AG10803 (cell line): ENCODE measurements around the gene DMBX1.

Experiments
- DNase-seq: peaks from one replicate; pipeline ENCODE4 v3.0.0; 2010; ENCODE audit warnings: low read depth
- H3K4me3 ChIP-seq: 2 replicates; pipeline ENCODE4 v1.5.1; 2011; ENCODE audit warnings: mild to moderate bottlenecking, low read length, control low read depth
- TF ChIP-seq, protein P1 (sequence below): conservative IDR thresholded peaks from 2 replicates; pipeline ENCODE4 v1.5.1; 2011; ENCODE audit warnings: mild to moderate bottlenecking, low read length, control low read depth, inconsistent platforms

The DMBX1 gene

DNA sequence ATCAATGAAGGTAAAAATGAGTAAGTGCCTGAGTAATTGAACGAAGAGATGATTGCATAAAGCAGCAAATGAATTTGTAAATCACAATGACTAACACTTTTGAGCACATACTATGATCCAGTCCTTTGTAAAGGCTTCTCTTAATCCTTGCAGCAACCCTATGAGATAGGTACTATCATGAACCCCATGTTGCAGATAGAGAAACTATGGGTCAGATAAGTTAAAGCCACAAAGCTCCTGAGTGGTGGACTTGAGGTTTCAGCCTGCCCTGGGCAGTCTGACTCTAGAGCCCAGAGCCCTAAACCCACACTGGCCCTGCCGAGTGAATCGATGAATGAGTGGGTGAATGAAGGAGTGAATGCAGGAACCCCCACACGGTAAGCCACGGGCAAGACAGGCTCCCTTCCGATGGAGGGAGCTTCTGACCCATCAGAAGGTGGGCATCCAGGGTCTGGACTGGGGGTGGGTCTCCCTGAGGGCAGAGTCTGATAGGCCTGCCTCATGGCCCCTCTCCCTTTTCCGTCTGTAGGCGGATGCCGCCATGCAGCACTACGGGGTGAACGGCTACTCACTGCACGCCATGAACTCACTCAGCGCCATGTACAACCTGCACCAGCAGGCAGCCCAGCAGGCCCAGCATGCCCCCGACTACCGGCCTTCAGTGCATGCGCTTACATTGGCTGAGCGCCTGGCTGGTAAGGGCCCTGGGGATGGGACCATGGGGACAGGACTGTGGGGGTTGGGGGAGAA lies 17.0 kb downstream of the DMBX1 start:
- H3K4me3 ChIP-seq: no peak overlapping the region
- TF ChIP-seq, protein P1, sequence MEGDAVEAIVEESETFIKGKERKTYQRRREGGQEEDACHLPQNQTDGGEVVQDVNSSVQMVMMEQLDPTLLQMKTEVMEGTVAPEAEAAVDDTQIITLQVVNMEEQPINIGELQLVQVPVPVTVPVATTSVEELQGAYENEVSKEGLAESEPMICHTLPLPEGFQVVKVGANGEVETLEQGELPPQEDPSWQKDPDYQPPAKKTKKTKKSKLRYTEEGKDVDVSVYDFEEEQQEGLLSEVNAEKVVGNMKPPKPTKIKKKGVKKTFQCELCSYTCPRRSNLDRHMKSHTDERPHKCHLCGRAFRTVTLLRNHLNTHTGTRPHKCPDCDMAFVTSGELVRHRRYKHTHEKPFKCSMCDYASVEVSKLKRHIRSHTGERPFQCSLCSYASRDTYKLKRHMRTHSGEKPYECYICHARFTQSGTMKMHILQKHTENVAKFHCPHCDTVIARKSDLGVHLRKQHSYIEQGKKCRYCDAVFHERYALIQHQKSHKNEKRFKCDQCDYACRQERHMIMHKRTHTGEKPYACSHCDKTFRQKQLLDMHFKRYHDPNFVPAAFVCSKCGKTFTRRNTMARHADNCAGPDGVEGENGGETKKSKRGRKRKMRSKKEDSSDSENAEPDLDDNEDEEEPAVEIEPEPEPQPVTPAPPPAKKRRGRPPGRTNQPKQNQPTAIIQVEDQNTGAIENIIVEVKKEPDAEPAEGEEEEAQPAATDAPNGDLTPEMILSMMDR: no peak
- DNase-seq: no peak

DNA sequence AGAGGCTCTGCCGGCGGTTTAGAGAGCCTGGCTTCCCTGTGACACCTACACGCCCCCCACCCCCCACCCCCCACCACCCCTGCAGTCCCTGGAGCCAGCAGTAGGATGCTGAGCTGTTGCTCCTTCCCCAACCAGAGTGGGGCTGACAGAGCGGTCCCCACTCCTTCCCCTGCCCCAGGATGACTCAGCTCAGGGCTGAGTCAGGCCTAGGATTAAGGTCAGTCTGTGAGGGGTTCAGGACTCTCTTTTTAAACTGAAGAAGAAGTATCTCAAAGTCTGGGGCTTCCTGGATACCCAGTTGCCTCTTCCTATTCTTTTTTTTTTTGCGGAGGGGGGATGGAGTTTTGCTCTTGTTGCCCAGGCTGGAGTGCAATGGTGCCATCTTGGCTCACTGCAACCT lies 19.1 kb downstream of the DMBX1 start:
- TF ChIP-seq, protein P1: no peak
- DNase-seq: no peak
- H3K4me3 ChIP-seq: no peak overlapping the region

DNA sequence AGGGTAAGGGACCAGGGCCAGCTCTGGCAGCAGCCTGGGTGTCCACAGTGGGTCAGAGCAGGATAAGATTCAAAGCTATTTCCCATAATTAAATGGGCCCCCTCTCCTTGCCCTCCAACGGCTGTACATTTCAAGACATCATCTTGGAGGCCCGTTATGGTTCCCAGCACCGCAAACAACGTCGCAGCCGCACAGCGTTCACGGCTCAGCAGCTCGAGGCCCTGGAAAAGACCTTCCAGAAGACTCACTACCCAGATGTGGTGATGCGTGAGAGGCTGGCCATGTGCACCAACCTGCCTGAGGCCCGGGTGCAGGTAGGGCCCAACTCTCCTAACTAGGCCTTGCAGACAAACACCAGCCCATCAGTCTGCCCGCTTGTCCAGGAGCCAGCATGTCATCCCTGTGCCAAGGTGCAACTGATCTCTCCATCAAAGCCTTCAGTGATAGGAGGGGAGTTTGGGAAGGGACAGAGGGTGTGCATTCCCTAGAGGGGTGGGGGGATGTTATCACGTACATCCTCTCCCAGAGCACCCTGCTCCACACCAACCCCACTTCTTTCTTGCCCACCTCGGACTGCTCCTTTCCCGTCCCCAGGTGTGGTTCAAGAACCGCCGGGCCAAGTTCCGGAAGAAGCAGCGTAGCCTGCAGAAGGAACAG lies 20.8 kb downstream of the DMBX1 start:
- no peak for DNase-seq
- TF ChIP-seq, protein P1: no peak
- H3K4me3 ChIP-seq: no peak overlapping the region

DNA sequence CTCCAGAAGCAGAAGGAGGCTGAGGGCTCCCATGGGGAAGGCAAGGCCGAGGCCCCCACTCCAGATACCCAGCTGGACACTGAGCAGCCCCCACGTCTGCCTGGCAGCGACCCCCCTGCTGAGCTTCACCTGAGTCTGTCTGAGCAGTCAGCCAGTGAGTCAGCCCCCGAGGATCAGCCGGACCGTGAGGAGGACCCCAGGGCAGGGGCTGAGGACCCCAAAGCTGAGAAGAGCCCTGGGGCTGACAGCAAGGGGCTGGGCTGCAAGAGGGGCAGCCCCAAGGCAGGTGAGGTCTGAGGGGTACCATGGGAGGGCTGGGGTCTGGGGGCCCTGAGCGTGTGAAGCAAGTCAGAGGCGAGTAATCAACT lies 21.3 kb downstream of the DMBX1 start:
- TF ChIP-seq, protein P1: no peak
- DNase-seq: no peak
- no peak overlapping the region for H3K4me3 ChIP-seq

DNA sequence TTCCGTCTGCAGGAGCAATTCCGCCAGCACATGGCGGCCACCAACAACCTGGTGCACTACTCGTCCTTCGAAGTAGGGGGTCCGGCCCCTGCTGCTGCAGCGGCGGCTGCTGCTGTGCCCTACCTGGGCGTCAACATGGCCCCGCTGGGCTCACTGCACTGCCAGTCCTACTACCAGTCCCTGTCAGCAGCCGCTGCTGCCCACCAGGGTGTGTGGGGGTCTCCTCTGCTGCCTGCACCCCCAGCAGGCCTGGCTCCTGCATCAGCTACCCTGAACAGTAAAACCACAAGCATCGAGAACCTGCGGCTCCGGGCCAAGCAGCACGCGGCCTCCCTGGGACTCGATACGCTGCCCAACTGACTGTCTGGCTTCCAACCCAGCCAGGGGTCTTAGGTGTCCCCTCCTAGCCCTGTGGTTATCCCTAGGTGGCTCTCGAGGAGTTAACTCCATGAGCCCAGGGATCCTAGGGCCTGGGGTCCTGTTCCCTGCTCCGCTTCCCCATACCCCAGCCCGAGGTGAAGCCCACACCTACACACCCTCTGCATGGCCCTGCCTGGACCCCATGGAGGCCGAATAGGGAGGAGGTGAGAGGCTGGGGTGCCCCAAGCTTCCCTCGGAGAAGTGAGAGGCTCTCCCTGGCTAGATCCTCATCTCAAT lies 22.6 kb downstream of the DMBX1 start:
- TF ChIP-seq, protein P1: no peak
- H3K4me3 ChIP-seq: no peak overlapping the region
- no peak for DNase-seq

DNA sequence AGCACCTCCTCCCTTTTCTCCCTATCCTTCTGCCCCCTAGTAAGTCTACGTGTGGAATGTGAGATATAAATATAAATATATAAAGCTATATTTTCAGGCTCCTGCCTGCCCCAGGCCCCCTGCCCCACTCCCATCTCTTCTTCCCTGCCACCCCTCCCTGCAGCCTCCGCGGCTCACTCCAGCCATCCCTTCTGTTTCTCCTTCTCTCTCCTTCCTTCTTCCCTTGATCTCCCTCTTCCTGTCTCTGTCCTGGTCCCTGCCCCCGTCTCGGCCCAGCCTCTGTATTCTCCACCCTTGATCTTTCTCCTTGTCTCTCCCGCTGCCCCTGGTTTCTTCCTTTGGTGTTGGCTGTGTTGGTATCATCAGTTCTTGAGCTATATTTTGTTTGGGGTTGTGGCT lies 23.2 kb downstream of the DMBX1 start:
- no peak overlapping the region for H3K4me3 ChIP-seq
- TF ChIP-seq, protein P1: no peak
- no peak for DNase-seq
